GM18873 (cell line): ENCODE results near the gene MDGA2.
"Not testable (repeated sequence)": the region's sequence is repeated elsewhere in the genome, so short reads cannot be mapped to it uniquely, and the experiment has no call there.

ENCODE experiments used
- ATAC-seq: cut with Tn5 transposase; IDR thresholded peaks from one replicate; pipeline ENCODE4 v1.9.1; 2021; ENCODE audit warnings: mild to moderate bottlenecking, moderate library complexity, moderate number of reproducible peaks; ENCODE audit not compliant: unreplicated experiment, low FRiP score

The MDGA2 gene

GRCh38 chr14:47012533-47013280, 662.7 kb downstream of the MDGA2 start:
- ATAC-seq = no peak

GRCh38 chr14:47009615-47010014, 665.8 kb downstream of the MDGA2 start:
- no peak for ATAC-seq

- ATAC-seq = no peak
These were observed 666.7 kb downstream of the MDGA2 start for GRCh38 chr14:47008732-47009131.

GRCh38 chr14:46999661-47000060, 675.7 kb downstream of the MDGA2 start:
- no peak for ATAC-seq

GRCh38 chr14:46989566-46989965, 685.8 kb downstream of the MDGA2 start:
- no peak for ATAC-seq

- no peak for ATAC-seq
These were observed 687.1 kb downstream of the MDGA2 start for GRCh38 chr14:46988312-46988711.

- no peak for ATAC-seq
These were observed 689.6 kb downstream of the MDGA2 start for GRCh38 chr14:46985529-46986380.

- no peak for ATAC-seq
These were observed 702.1 kb downstream of the MDGA2 start for GRCh38 chr14:46973295-46973694.

- ATAC-seq = no peak
These were observed 711.0 kb downstream of the MDGA2 start for GRCh38 chr14:46964378-46964777.

GRCh38 chr14:46951103-46951502, 724.3 kb downstream of the MDGA2 start:
- ATAC-seq = no peak

- ATAC-seq = no peak
These were observed 734.8 kb downstream of the MDGA2 start for GRCh38 chr14:46940611-46941010.

GRCh38 chr14:46920542-46920941, 754.9 kb downstream of the MDGA2 start:
- no peak for ATAC-seq

GRCh38 chr14:46915539-46915938, 759.9 kb downstream of the MDGA2 start:
- ATAC-seq = not testable (repeated sequence)

- no peak for ATAC-seq
These were observed 772.6 kb downstream of the MDGA2 start for GRCh38 chr14:46902837-46903236.

- no peak for ATAC-seq
These were observed 780.9 kb downstream of the MDGA2 start for GRCh38 chr14:46894476-46894875.

GRCh38 chr14:46887144-46887543, 788.3 kb downstream of the MDGA2 start:
- no peak for ATAC-seq

- ATAC-seq = no peak
These were observed 789.8 kb downstream of the MDGA2 start for GRCh38 chr14:46885566-46885965.

GRCh38 chr14:46861753-46862152, 813.7 kb downstream of the MDGA2 start:
- no peak for ATAC-seq

- ATAC-seq = no peak
These were observed 834.3 kb downstream of the MDGA2 start for GRCh38 chr14:46840944-46841720.

GRCh38 chr14:46820291-46820690, 855.1 kb downstream of the MDGA2 start:
- ATAC-seq = no peak

GRCh38 chr14:46819117-46819516, 856.3 kb downstream of the MDGA2 start:
- ATAC-seq = no peak
